ENCODE data around the gene KLF1. TPM values are rescaled to one million over a fixed set of nuclear protein-coding genes. Genes with fewer than 3 reads are reported as not detected.

The KLF1 gene
- total and polyA plus RNA-seq, 10 donors: 0.13 to 13.0 (median 0.67) TPM; not detected in 1

DNA sequence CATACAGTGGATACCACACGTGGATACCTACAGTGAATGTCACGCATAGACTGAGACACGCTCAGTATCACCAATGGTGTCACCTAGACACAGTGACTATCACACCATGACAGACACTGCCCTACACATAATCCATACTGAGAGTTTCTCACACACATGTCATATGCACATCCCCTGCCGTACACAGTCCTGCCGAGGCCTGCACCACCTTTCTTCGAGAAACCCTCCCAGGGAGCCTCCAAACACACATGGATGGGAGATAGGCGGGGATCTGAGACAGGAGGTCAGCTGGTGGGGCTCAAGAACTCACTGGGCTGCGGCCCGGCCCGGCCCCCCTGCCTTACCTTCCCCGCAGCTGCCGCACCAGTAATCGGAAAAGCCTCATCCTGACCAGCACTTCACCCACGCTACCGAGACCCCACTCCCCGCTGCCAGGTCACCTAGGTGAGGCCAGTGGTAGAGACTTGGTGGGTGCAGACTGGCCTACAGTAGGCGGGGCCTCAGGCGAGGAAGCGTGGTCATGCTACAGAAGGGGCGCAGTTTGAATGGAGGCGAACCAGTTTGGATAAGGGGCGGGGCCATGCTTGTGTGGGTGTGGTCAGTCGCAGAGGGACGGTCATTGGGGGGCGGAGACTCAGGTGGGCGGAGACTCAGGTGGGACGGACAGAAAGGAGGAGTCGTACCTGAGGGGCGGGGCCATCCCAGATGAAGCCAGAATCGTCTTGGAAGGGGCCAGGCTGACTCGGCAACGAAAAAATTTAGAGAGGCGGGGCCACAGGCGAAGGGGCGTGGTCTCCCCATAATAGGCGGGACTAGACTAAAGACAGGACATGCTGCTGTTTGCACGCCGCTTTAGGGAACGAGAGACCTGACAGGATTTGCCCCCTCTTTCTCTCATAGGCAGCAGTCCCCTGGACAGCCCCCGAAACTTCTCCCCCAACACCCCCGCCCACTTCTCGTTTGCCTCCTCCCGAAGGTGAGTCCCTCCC, 46.6 kb downstream of the KLF1 start:
- peaks cover 9 to 100% (median 91%) of the 10 kb centered on the region in 7 donors for H3K27me3 ChIP-seq (replicated peaks in 1 of 7)
- intact Hi-C loops (cut with DNase I; ENCODE audit: low total_unique reads): no loop called here
- peak overlapping the region in 4 of 8 donors; percentile 2 to 53 (median 8) for H3K4me3 ChIP-seq
- H3K4me1 ChIP-seq: peaks cover 0 to 42% (median 20%) of the 10 kb centered on the region in 6 donors
- WGBS, 5 donors: 19 to 34% (median 28%) methylated on average over 33 to 43 of the region's 43 CpGs
- TF ChIP-seq POLR2AphosphoS5 (IDR thresholded peaks at IDR 0.05) (no peak), POLR2A (IDR thresholded peaks at IDR 0.05) (no peak)
- TF ChIP-seq, protein P1, sequence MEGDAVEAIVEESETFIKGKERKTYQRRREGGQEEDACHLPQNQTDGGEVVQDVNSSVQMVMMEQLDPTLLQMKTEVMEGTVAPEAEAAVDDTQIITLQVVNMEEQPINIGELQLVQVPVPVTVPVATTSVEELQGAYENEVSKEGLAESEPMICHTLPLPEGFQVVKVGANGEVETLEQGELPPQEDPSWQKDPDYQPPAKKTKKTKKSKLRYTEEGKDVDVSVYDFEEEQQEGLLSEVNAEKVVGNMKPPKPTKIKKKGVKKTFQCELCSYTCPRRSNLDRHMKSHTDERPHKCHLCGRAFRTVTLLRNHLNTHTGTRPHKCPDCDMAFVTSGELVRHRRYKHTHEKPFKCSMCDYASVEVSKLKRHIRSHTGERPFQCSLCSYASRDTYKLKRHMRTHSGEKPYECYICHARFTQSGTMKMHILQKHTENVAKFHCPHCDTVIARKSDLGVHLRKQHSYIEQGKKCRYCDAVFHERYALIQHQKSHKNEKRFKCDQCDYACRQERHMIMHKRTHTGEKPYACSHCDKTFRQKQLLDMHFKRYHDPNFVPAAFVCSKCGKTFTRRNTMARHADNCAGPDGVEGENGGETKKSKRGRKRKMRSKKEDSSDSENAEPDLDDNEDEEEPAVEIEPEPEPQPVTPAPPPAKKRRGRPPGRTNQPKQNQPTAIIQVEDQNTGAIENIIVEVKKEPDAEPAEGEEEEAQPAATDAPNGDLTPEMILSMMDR (IDR thresholded peaks at IDR 0.05 in 8 of 11, conservative IDR thresholded peaks at IDR 0.05 in 3 of 11): no peak
- H3K9me3 ChIP-seq: peaks cover 0 to 6% (median 0%) of the 10 kb centered on the region in 8 donors
- no peak for DNase-seq
- H3K27ac ChIP-seq: no peak overlapping the region
- H3K36me3 ChIP-seq: no peaks in the 10 kb centered on the region

DNA sequence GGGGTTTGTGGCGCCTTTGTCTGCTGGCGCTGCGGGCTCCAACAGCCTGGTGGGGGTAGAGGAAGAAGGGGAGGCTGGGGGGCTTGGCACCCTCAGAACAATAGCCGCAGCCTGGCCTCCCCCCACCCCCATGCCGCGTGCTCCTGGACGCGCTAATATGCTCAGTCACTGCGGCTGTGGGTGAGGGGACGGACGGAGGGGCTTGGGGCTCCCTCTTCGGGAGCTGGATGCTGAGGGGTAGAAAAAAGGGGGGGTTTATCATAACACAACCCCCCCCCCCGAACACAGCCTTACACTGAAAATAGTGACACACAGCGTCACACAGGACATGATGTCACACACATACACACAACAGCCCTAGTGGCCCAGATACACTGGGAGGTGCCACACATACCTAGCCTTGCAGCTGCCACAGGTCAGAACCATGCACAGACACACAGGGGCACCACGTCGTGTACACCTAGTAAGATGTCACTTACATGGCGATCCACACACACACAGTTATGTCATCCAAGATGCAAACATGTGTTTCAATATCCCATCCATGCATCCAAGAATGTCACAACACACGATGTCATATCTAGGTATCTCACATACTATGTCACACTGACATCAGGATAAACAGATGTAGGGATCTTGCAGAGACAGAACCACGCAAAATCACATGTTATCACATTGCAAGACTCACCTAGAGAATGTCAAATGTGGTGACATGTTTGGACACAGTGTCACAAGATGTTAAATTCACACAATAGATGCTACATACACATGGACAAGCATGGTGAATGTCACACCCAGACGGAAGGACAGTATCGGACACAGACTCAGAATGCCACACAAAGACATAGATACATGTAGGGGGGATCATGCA, 47.9 kb downstream of the KLF1 start:
- no peak for DNase-seq
- H3K4me1 ChIP-seq: peaks cover 0 to 54% (median 26%) of the 10 kb centered on the region in 6 donors

DNA sequence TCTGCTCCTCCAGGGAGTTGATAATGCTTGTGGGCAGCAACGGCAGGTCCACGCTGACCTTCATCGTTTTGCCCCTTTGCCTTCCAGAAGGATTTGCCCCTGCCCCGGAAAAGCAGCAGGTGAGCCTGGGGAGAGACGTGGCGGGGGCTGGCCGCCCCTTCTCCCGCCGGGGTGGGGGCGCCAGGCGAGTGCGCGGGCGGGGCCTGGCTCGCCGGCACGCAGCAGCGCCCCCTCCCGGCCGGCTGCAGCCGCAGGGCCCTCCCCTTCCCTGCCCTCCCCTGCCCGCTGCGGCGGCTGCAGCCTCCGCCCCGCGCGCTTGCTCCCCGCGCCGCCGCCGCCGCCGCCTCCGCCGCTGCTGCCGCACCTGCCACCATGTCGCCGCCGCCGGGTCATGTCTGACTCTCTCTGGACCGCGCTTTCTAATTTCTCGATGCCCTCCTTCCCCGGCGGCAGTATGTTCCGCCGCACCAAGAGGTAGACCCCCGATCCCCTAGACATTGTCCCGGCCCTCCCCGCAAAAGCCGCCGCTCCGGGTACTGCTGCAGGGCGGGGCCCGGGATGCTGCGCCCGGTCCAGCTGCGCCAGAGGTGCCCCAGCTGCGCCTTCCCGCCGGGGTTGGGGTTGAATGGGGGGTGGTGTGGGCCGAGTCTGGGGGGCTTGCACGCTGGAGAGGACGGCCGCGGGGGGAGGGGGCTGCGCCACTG, 48.7 kb downstream of the KLF1 start, which contains the start of gene MAST1:
MAST1 (plus strand) TSS at position 334 of the 704 bp plus-strand sequence; CDS start at position 392, 58 bp downstream.
- DNase-seq: peak; percentile 80
- H3K4me3 ChIP-seq: peak within 1 kb of the TSS in 6 of 8 donors; percentile 11 to 63 (median 19)
- TF ChIP-seq, protein P1 (IDR thresholded peaks at IDR 0.05 in 8 of 11, conservative IDR thresholded peaks at IDR 0.05 in 3 of 11): peak in 6 of 11 experiments; percentile 24 to 72 (median 56)
- no peak for TF ChIP-seq POLR2A (IDR thresholded peaks at IDR 0.05)
- H3K27me3 ChIP-seq (replicated peaks in 1 of 7): peaks cover 11 to 100% (median 99%) of the 10 kb centered on the region in 7 donors
- peaks cover 0 to 10% (median 0%) of the 10 kb centered on the region in 8 donors for H3K9me3 ChIP-seq
- H3K4me1 ChIP-seq: peaks cover 0 to 62% (median 32%) of the 10 kb centered on the region in 6 donors
- intact Hi-C loops (cut with DNase I; ENCODE audit: low total_unique reads): no loop called here
- WGBS, 5 donors: 0 to 1% (median 1%) methylated on average over 30 to 69 of the region's 69 CpGs
- H3K27ac ChIP-seq: no peak within 1 kb of the TSS
- H3K36me3 ChIP-seq: no peaks in the 10 kb centered on the region

More for the DNA sequence above, 47.9 kb downstream of the KLF1 start:
- H3K36me3 ChIP-seq: no peaks in the 10 kb centered on the region
- H3K4me3 ChIP-seq: peak overlapping the region in 5 of 8 donors; percentile 13 to 63 (median 25)
- TF ChIP-seq, protein P1 (IDR thresholded peaks at IDR 0.05 in 8 of 11, conservative IDR thresholded peaks at IDR 0.05 in 3 of 11): no peak
- TF ChIP-seq POLR2AphosphoS5 (IDR thresholded peaks at IDR 0.05) (no peak), POLR2A (IDR thresholded peaks at IDR 0.05) (no peak)
- peaks cover 9 to 100% (median 97%) of the 10 kb centered on the region in 7 donors for H3K27me3 ChIP-seq (replicated peaks in 1 of 7)
- intact Hi-C loops (cut with DNase I; ENCODE audit: low total_unique reads): no loop called here
- H3K27ac ChIP-seq: no peak overlapping the region
- H3K9me3 ChIP-seq: peaks cover 0 to 10% (median 0%) of the 10 kb centered on the region in 8 donors
- whole genome bisulfite sequencing, 5 donors: 23 to 33% (median 25%) methylated on average over 14 to 21 of the region's 21 CpGs
